GM12892 (cell line): ENCODE data around the gene CNOT11.

ENCODE experiments used
- DNase-seq: peaks from one replicate; pipeline ENCODE4 v3.0.0; 2011; ENCODE audit not compliant: insufficient read length
- FAIRE-seq: peaks from 2 replicates; lab custom pipeline; 2011; peaks lifted over from hg19 to GRCh38; lab: Jason Lieb, UNC
- POLR2A ChIP-seq: IDR thresholded peaks from 2 replicates; pipeline ENCODE4 v1.6.1; 2011; ENCODE audit warnings: low read depth, low read length, control low read depth
- POLR2AphosphoS5 ChIP-seq: IDR thresholded peaks from 2 replicates; pipeline ENCODE4 v1.6.1; 2011; ENCODE audit warnings: low read depth, low read length, control low read depth
- TAF1 ChIP-seq: IDR thresholded peaks from 2 replicates; pipeline ENCODE4 v1.6.1; 2011; ENCODE audit warnings: low read depth, mild to moderate bottlenecking, control low read depth, low read length, borderline replicate concordance

The CNOT11 gene

DNA sequence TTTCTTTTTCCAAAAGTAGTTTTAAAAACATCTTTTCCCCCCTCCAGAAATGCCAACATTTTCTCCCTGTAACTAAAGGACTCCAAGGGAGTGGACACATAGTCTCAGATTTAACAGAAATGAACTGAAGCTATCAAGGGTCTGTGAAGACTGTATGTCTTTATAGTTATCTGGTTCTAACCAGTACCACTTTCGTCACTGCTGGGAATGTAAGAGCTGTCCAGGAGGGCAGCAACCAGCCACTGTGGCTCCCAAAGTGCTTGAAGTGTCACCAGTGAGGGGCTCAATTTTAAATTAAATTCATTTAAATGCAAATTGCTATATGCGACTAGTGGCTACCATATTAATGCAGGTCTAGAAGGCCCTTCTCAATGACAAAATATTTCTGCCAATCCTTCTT is 40.9 kb downstream of the CNOT11 start:
- DNase-seq (no peak), FAIRE-seq (no peak)
- no peak for TF ChIP-seq TAF1
- no peak for TF ChIP-seq POLR2A
- no peak for TF ChIP-seq POLR2AphosphoS5

DNA sequence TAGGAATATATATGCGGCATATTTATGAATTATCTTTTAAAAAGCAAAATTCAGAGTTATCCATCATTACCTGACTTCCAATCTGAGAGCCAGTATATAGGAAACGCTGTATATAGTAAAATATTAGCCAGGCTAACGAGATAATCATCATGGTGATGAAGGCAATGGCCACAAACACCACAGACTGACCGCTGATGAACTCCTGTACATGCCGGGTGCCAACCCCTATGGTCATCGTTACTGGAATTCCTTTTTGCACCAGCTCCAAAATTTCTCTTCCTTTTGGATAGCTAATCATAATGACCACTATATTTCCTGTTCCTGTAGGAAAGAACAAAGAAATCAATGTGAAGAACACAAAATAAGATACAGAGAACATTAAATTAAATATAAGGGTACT is 42.2 kb downstream of the CNOT11 start:
- TF ChIP-seq POLR2AphosphoS5, result no peak
- TF ChIP-seq POLR2A, result no peak
- TF ChIP-seq TAF1, result no peak
- DNase-seq (no peak), FAIRE-seq (no peak)

DNA sequence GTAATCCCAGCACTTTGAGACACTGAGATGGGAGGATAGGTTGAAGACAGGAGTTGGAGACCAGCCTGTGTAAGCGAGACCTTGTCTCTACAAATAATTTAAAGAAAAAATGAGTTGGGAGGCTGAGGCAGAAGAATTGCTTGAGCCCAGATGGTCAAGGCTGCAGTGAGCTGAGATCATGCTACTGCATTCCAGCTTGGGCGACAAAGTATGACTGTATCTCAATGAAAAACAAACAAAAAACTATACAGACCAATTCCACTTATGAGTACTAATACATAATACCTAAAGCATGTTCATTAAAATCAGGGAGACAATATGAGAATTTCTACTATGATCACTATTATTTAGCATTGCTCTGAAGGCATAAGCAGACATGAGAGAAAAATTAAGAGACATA is 43.2 kb downstream of the CNOT11 start:
- DNase-seq (no peak), FAIRE-seq (no peak)
- TF ChIP-seq TAF1 (no peak), POLR2AphosphoS5 (no peak), POLR2A (no peak)

DNA sequence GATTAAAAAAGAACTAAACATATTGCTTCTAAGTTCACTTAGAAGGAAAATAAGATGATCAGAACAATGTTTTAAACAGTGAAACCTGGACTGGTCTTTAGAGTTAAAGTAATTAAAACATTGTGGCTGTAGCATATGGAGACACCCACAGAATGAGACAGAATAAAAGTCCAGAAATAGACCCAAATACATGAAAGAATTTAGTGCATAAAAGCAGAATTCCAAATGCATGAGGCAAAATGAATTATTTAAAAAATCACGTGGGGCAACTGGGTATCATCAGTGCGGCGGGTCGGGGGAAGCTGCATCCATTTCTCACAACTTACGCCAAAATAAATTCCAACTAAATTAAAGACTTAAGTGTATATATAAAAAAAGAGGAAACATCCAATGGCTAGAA is 43.7 kb downstream of the CNOT11 start:
- no peak for FAIRE-seq
- no peak for DNase-seq
- TF ChIP-seq TAF1 (no peak), POLR2AphosphoS5 (no peak), POLR2A (no peak)

DNA sequence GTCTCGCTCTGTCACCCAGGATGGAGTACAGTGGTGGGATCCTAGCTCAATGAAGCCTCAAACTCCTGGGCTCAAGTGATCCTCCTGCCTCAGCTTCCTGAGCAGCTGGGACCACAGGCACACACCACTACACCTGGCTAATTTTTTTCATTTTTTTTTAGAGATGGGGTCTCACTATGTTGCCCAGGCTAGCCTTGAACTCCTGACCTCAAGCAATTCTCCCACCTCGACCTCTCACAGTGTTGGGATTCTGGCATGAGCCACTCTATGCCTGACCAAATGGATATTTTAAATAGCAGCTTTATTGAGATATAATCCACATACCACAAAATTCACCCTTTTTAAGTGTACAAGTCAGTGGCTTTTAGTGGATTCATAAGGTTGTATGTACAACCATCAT is 44.7 kb downstream of the CNOT11 start:
- TF ChIP-seq POLR2AphosphoS5 (no peak), TAF1 (no peak), POLR2A (no peak)
- FAIRE-seq (no peak), DNase-seq (no peak)

DNA sequence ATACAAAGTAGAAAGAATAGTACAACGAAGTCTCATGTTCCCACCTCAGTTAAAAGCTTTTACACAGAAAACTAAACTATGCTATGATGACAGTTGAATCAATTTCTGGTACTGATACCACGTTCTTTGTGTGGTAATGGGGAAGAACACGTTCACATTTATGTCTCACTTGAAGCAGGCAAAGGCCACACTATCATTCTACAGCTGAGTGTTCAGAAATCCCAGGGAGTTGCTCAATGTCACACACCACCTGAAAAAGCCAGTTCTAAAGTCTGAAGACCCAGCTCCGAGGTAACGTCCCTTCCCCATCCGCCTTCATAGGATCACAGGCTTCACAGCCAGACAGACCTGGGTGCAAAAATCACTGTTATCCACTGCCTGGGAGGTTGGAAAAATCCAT is 46.9 kb downstream of the CNOT11 start:
- no peak for FAIRE-seq
- TF ChIP-seq POLR2AphosphoS5 (no peak), TAF1 (no peak), POLR2A (no peak)

DNA sequence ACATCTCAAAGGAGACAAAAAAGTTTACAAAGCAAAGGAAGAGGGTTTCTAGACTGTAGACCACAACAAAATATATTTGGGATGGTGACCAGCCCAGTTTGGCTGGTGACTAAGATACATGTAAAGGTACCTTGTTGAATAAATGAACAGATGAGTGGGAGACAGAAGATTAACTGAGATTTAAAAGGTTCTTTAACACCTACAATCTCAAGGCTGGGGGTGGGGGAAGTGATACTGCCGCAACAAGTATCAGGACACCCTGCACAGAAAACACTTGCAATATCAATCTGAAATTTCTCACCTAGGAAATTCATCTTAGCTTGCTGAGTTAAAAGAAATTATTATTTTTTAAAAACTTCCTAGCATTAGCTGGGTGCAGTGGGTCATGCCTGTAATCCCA is 47.5 kb downstream of the CNOT11 start:
- DNase-seq (no peak), FAIRE-seq (no peak)
- TF ChIP-seq TAF1 (no peak), POLR2AphosphoS5 (no peak), POLR2A (no peak)

More for the DNA sequence above, 46.9 kb downstream of the CNOT11 start:
- no peak for DNase-seq

DNA sequence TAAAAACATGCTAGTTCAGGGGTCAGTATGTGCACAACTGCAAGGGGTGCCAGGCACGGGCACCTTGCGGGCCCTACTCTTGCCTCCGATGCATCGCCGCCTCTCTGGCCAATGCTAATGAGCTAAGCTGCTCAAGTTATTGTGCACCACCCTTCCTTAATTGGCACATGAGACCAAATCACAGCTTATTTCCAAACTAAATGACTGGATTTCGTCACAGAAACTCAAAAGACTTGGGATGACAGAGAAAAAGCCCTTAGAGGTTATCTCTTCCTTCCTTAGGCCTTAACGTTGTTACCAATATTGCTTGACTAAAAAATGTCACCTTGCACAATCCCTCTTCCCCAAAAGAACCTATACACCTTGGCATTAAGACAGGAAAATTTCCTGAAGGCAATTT is 48.1 kb downstream of the CNOT11 start:
- FAIRE-seq, result no peak

DNA sequence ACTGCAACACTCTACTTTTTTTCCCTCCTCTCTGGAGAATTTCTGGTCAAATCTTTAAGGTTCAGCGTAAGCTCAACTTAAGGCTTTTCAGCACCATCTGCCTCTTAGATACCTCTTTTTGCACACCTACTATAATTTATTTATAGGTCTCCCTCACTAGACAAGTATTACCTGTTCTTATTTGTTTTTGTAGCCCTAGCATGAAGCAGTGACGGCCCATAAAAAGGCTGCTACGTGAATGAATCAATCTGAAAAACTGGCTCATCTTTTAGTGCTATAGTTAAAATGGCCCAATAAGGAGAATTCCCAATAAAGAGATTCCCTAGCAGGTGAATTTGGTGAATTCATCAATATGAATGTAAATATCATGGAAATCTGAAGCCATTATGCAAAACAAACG is 49.3 kb downstream of the CNOT11 start:
- TF ChIP-seq POLR2A (no peak), TAF1 (no peak)
- FAIRE-seq, result no peak
- no peak for DNase-seq

More for the DNA sequence above, 48.1 kb downstream of the CNOT11 start:
- TF ChIP-seq POLR2A, result no peak
- no peak for TF ChIP-seq POLR2AphosphoS5
- TF ChIP-seq TAF1, result no peak
- no peak for DNase-seq

DNA sequence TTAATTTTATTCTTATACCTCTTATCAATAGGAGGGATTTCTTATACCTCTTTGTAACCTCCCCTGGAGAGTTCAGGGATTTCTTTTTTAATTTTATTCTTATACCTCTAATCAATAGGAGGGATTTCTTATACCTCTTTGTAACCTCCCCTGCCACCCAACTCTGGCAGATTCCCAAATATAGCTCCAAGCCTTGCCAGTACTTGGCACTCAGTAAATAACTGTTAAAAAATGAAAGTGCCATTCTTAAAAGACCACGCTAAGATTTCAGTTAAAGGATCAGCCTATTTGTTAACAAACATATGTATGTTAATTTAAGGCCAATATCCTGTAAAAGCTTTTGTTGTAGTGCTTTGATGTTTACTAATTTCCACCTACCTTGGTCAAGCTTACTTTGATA is 51.0 kb downstream of the CNOT11 start:
- no peak for TF ChIP-seq POLR2A
- TF ChIP-seq TAF1, result no peak
- TF ChIP-seq POLR2AphosphoS5, result no peak
- no peak for DNase-seq
- FAIRE-seq, result no peak

DNA sequence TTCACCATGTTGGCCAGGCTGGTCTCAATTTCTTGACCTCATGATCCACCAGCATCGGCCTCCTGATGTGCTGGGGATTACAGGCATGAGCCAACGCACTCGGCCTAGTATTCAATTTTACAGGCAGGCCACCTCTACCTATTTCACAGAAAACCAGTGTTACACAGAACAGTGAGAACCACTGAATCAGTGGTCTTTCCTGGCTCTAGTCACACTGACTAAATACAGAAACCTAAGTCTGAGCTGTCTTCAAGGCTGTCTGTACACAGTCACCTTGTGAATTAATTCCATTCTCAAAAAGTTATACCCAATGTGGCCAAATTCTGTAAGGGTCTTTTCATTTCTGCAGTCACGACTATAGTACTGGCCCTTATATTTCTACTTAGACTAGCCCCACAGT is 52.3 kb downstream of the CNOT11 start:
- no peak for FAIRE-seq
- TF ChIP-seq POLR2A, result no peak
- no peak for DNase-seq

DNA sequence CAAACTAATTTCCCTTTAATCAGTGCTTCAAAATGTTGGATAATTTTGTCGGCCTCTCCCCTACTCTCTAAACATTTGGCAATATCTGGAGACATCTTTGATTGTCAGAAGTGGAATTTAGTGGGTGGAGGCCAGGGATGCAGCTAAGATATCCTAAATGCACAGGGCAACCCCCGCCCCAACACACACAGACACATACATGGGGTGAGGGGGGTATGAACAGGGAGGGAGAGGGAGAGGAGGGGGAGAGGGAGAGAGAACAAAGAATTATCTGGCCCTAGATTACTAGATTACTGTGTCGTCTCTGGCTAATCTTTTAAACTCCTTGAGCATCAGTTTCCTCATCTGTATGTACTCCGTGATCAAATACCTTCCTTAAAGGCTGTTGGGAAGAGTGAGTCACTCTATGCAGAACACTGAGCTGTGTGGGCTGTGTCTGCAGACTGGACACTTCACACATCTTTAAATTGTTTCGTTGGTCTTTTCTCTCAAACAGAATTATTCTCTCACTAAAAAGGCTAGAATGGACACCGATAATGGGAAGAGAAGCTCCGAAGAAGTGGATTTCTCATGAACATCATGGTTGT is 52.9 kb downstream of the CNOT11 start:
- TF ChIP-seq POLR2A (no peak), POLR2AphosphoS5 (no peak), TAF1 (no peak)
- FAIRE-seq, result no peak
- no peak for DNase-seq

DNA sequence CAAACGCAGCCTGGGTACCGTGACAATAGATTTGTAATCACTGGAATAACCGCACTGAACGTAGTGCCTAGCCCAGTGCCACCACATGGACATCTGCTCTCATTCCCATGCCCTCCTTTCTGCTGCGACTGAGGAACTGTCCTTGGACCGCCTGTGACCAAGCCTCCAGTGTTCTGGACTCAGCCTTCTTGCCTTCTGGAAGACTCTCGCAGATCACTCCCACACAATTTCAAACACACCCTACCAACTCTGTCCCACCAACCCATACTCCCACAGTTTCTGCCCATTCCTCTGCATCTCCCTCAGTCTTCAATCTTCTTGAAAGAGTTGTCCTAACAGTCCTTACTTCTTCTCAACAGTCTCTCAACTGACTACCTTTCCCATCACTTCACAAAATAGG is 53.7 kb downstream of the CNOT11 start:
- no peak for FAIRE-seq
- no peak for TF ChIP-seq POLR2A
- no peak for DNase-seq

DNA sequence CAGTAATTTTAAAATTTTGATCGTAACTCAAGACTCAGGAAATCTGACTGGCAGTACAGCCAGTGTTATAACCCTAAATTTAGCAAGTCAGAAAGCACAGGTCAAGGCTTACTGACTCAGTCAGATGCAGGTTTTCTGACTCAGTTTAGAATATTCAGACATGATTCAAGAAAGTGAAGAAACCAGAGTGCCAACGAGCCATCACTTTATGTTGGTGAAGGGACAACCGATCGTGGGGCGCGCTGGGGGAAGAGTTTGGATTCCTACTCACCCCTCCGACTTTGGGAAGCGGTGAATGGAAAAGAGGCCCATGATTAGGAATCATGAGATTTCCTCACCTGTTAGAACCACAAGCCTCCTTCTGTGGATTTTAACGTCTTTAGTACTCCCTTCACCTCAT is 54.8 kb downstream of the CNOT11 start:
- DNase-seq, result no peak
- no peak for FAIRE-seq
- no peak for TF ChIP-seq POLR2AphosphoS5
- TF ChIP-seq POLR2A, result no peak

DNA sequence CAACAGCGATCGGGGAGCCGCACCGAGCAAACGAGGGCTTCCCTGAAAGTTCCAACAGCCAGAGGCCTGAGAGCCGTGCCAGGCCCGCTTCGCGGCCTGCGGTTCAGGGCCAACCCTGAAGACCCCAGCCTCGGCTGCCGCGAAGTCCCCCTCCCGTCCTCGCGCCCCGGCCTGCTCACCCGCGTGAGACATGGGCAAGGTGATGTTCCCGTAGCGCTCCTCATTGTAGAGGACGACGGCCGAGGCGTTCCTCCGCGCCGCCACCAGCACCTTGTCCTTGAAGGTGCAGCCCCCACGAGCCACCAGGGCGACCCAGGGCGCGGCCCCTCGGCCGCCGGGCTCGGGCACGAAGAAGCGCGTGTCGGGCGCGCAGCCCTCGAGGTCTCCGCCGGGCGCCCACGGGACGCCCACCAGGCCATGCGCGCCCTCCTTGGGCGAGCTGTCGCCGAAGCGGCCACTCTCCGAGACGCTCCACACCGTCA is 55.3 kb downstream of the CNOT11 start:
- DNase-seq (no peak), FAIRE-seq (no peak)
- TF ChIP-seq TAF1 (no peak), POLR2A (no peak), POLR2AphosphoS5 (no peak)
